ENCODE measurements around the gene LSP1. TPM values are rescaled to one million over a fixed set of nuclear protein-coding genes. Genes with fewer than 3 reads are reported as not detected.

Gene LSP1
- total and polyA plus RNA-seq, 2 experiments from 2014 or later = 2.8 TPM; not detected in 1

DNA sequence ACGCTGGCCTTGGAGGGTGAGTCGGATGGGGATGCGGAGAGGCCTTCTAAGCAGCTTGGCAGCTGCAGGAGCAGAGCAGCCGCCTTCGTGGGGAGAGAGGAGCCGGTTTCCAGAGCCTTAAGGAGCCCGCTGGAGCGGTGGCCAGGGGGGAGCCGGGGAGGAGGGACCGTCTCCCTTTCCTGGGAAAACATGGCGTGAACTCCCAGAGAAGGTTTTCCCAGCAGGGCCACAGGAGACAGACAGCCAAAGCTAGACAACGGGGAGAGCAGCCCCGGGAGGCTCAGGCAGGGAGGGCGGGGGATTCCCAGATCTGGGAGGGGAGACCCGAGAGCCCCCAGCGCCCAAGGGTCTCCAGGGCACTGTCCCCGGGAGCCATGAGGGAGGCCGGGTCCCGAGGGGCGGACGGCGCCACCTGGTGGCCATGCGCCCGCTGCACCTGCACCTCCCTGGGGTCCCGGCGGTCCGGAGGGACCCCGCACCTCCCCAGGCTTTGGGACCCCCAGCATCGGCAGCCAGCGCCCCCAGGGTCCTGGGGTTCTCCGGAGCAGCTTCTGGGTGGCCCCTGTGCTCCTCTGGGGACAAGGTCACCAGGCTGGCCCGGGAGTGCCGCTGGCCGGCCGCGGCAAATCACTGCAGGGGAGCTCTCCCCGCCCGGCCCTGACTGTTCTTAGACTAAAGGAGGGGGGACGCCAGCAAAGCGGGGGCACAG is 20.5 kb upstream of the LSP1 start:
- H3K9me3 ChIP-seq (ENCODE audit: low read depth) = no peaks in the 10 kb centered on the region
- H3K4me3 ChIP-seq = no peak overlapping the region
- H3K36me3 ChIP-seq = no peaks in the 10 kb centered on the region
- no peaks in the 10 kb centered on the region for H3K4me1 ChIP-seq (ENCODE audit: low read depth)
- no peak overlapping the region for H3K27ac ChIP-seq
- peak; percentile 93 for TF ChIP-seq CTCF (IDR thresholded peaks at IDR 0.05; ENCODE audit: low read depth, low read length)
- no peaks in the 10 kb centered on the region for H3K27me3 ChIP-seq
- DNase-seq (ENCODE audit: low read depth in 1 of 2, low spot score in 1 of 2) = peak; percentile 35 to 73

DNA sequence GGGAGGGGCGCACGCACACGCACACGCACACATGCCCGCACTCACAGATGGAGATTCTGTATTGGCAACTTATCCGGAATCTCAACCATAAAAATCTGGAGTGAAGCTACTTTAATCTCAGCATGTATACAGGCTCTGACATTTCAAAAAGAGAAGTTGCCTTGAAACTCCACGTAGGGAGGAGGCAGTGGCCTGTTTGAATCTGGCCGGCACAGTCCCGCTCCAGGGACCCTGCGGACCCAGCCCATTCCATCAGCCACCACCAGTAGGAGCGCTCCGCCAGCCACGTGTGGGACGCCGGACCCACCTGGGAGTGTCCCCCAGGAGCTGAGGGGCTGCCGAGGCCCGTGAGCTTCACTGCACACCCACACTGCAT is 20.0 kb upstream of the LSP1 start:
- Histone ChIP-seq H3K27me3 (no peaks in the 10 kb centered on the region), H3K27ac (no peak overlapping the region), H3K9me3 (ENCODE audit: low read depth) (no peaks in the 10 kb centered on the region), H3K4me1 (ENCODE audit: low read depth) (peaks cover 1% of the 10 kb centered on the region), H3K36me3 (no peaks in the 10 kb centered on the region), H3K4me3 (no peak overlapping the region)
- no peak for DNase-seq (ENCODE audit: low read depth in 1 of 2, low spot score in 1 of 2)
- no peak for TF ChIP-seq CTCF (IDR thresholded peaks at IDR 0.05; ENCODE audit: low read depth, low read length)

DNA sequence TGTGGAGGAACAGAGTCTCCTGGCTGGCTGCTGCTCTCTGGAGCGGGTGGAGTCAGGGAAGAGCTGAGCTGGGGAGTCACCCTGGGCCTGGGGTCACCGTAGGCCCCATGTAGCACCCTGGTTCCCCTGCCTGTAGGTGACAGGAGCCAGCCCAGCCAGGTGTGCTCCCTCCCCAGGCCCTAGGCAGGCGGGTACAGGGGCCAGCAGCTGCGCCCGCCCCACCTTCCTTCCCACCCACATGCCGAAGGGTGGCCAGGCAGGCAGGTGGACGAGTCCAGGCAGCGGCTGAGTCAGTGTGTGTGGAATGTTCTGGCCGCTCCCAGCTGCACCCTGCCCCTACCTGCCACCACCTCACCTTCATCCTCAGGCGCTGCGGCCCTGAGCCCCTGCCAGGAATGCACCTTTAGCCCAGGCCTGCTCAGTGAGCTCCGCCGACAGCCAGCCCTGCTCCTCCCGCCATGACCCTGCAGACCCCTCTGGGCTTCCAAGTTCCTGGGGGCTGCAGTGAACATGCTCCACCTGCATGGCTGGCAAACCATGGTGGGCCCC is 18.7 kb upstream of the LSP1 start:
- TF ChIP-seq CTCF (IDR thresholded peaks at IDR 0.05; ENCODE audit: low read depth, low read length) = no peak
- Histone ChIP-seq H3K27me3 (no peaks in the 10 kb centered on the region), H3K9me3 (ENCODE audit: low read depth) (no peaks in the 10 kb centered on the region), H3K4me1 (ENCODE audit: low read depth) (peaks cover 12% of the 10 kb centered on the region), H3K4me3 (no peak overlapping the region), H3K36me3 (no peaks in the 10 kb centered on the region), H3K27ac (no peak overlapping the region)
- no peak for DNase-seq (ENCODE audit: low read depth in 1 of 2, low spot score in 1 of 2)

DNA sequence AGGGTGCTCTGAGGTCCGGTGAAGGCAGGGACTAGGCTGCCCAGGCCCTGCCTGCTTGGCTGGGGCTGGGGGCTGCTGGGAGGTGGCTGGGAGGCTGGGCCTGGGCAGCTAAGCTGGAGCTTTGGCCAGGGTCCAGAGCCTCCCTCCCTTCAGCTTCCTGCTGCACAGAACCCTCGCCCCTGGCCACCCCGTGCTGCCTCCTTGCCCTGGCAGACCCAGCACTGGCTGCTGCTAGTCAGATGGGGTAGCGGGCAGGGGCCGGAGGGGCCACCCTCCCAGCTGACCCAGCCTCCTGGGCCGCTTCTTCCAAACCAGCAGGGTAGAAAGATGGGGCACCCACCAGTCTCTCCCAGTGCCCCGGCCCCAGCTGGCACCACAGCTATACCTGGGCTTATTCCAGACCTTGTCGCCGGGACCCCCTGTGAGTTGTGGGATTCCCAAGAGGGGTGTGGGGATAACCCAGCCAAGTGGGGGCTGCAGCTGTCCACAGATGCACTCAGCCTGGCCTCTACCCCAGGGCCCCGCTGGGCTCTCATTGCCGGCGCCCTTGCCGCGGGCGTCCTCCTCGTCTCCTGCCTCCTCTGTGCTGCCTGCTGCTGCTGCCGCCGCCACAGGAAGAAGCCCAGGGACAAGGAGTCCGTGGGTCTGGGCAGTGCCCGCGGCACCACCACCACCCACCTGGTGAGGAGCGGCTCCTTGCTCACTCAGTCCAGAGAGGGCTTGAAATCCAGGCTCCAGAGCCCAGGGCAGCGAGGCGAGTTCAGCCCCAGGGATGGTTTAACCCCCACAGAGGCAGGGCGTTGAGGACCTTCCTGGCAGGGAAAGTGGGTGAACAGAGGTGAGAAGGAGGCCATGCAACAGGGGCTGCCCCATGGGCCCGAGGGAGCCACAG is 17.9 kb upstream of the LSP1 start, which contains the start of gene SYT8:
TSS of gene SYT8 (plus strand) at position 212 of the 892 bp plus-strand sequence. CDS start at position 328, 116 bp downstream.
- Histone ChIP-seq H3K36me3 (no peaks in the 10 kb centered on the region), H3K4me3 (no peak within 1 kb of the TSS), H3K27ac (no peak within 1 kb of the TSS), H3K9me3 (ENCODE audit: low read depth) (no peaks in the 10 kb centered on the region), H3K27me3 (no peaks in the 10 kb centered on the region), H3K4me1 (ENCODE audit: low read depth) (peaks cover 15% of the 10 kb centered on the region)
- no peak for TF ChIP-seq CTCF (IDR thresholded peaks at IDR 0.05; ENCODE audit: low read depth, low read length)
- no peak for DNase-seq (ENCODE audit: low read depth in 1 of 2, low spot score in 1 of 2)

DNA sequence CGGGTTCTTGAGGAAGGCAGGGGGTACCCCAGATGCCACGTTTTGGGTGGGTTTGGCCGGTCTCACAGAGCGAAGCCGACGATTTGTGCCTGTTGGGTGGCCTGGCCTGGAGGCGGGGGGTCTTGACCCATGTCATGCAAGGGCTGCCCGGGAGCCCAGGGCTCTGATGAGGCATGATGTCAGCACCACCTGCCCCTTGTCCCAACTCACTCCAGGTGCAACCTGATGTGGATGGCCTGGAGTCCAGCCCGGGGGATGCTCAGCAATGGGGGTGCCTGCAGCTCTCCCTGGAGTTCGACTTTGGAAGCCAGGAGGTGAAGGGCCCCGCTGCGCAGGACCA is 17.2 kb upstream of the LSP1 start:
- Histone ChIP-seq H3K36me3 (no peaks in the 10 kb centered on the region), H3K4me3 (no peak overlapping the region), H3K9me3 (ENCODE audit: low read depth) (no peaks in the 10 kb centered on the region), H3K27ac (no peak overlapping the region), H3K4me1 (ENCODE audit: low read depth) (peaks cover 15% of the 10 kb centered on the region), H3K27me3 (no peaks in the 10 kb centered on the region)
- TF ChIP-seq CTCF (IDR thresholded peaks at IDR 0.05; ENCODE audit: low read depth, low read length) = no peak
- DNase-seq (ENCODE audit: low read depth in 1 of 2, low spot score in 1 of 2) = no peak
